ENCODE measurements around the gene ABCG8.
"Not testable (repeated sequence)": the region's sequence is repeated elsewhere in the genome, so short reads cannot be mapped to it uniquely, and the experiment has no call there.

ABCG8 gene

DNA sequence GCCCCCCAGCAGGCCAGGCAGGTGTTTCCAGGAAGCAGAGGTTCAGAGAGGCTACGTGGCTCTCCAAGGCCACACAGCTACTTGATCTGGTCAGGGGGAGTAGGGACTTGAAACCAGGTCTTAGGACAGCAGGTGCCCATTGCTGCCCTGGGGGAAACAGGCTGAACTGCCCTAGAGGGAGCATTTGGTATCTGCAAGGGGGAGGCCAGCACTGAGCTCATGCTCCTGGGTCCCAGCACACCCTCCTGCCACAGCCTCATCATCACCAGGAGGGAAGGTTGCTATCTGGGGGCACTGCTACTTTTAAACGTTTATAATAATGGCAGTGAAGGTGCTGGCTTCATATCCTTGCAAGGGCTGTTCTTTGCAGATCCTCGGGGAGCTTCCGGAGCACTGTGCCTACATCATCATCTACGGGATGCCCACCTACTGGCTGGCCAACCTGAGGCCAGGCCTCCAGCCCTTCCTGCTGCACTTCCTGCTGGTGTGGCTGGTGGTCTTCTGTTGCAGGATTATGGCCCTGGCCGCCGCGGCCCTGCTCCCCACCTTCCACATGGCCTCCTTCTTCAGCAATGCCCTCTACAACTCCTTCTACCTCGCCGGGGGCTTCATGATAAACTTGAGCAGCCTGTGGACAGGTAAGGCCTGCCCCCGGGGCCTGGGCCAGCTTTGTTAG, 36.1 kb downstream of the ABCG8 start:
- DNase-seq: no peak

DNA sequence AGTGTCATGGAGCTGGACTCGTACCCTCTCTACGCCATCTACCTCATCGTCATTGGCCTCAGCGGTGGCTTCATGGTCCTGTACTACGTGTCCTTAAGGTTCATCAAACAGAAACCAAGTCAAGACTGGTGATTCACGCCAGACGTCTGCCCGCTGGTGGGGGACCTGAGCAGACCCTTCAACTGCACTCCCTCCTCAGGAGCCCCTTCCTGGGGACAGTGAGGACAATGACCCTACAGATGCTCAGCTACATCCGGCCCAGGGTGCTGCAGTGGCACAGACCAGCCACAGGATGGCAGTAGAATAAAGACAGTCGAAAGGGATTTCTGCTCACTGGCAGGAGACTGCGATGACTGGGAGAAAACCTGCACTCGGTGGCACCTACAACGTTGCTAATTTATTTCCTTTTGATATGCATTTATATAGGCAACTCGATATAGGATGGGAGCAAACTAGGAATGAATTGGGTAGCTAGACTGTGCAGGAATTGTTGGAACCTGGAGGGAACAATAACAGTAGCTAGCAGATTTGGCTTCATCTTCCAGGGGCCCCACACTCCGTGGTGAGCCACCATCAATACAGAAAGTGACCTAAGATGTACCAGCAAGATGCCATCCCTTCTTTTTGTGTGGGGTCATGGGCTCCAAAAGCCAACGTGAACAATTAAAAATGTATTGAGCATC, 39.2 kb downstream of the ABCG8 start:
- peak; percentile 87 for DNase-seq

DNA sequence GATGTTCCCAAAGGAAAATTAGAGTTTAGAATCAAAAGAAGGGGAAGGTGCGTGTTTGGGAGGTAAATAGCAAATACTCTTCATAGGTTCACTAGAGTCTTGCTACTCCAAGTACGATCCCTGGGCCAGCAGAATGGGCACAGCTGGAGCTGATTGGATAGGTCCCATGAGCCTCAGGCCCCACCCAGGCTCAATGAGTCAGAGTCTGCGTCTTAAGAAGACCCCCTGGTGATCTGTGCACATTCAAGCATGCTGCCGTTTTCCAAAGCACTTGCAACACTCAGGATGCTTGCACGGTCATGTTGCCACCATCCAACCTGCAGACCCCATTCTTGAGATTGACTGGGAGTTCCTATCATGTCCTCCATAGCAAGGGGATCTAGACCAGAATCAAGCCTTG, 40.5 kb downstream of the ABCG8 start:
- no peak for DNase-seq

DNA sequence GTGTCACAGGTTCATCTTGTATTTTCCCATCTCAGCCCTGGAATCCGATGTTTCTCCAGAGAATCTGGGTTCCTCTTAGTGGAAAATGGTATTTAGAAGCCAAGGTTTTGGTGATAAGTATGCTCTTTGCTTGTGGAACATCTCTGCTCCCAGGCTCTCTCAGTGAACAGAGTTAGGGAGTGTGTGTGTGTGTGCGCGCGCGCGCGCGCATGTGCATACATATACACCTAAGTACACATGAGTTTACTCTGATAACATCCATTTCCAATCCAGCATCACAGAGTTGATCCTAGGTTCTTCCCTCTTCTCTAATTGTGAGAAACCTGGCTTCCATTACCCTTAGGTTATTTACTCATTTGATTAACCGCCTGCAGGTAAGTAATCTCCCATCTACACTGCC, 41.7 kb downstream of the ABCG8 start:
- no peak for DNase-seq

DNA sequence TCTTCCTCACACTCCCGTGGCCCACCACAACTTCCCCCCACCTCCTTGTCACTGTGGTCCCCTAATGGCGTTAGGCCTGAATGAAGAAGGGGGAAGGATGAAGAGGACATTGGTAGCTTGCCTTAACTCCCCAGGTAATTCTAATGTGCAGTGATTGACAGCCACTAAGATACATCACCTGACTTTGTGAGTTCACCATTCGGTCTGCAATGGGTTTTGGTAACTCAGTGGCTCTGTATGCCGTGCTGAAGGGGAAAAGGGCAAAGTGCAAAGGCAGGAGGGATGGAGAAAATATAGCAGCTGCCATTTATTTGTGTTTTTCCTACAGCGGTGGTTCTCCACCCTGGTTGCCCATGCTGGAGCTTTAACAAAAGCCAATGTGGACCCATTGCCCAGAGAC, 42.2 kb downstream of the ABCG8 start:
- DNase-seq: no peak

DNA sequence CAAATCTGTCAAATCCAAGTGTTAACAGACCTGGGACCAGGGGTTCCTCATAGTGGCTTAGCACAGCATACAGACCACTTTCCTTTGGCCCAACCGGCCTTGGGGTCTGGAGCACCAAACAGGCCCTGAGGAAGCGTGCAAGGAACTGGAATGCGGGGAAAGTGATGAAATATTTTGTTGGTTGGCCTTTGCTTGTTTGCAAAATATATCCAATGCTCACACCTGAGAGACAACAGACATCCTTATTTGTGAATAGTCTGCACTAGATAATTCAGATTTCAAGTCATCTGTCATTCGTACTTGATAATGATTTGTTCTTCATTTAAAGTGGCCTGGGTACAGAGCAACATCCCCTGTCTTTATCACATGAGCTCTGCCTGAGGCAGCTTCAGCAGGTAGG, 43.5 kb downstream of the ABCG8 start:
- no peak for DNase-seq

DNA sequence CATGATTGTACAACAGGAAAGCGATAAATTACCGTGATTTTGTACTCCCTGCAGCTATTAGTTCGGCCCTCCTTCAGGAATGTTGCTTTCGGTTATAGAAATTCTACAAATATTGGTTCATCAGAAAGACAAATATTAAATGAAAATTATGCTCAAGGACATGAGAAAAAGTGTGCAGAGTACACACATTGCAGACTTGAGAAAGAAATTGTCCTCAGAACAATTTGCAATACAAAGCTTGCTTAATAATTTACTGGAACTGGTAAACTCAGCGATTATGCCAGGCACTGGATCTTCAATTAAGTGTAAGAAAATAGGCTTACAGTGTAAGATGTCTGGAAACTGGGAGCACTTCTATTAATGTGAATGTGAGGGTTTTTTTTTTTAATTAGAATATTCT, 45.9 kb downstream of the ABCG8 start:
- no peak for DNase-seq

DNA sequence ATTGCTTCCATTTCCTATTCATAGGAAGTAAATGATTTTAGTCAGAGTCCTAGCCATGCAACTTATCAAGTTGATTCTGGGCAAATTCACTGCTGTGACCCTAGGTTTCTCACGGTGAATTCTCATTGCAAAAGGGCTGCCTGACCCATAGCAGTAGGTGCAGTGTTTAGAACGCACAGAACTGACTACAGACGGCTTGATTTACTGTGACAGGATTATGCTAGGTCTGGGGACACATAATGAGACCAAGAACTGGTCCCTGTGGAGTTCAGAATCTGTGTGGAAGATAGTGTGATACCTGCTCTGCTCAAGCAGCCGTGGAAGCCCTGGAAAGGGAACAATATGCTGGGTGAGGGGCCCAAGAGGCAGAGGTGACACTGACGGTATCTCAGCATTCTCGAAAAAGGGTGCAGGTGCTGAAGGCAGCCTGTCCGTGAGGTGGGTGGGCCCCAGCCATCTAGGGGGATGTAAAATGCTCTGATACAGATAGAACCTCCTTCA, 46.4 kb downstream of the ABCG8 start:
- DNase-seq: no peak

DNA sequence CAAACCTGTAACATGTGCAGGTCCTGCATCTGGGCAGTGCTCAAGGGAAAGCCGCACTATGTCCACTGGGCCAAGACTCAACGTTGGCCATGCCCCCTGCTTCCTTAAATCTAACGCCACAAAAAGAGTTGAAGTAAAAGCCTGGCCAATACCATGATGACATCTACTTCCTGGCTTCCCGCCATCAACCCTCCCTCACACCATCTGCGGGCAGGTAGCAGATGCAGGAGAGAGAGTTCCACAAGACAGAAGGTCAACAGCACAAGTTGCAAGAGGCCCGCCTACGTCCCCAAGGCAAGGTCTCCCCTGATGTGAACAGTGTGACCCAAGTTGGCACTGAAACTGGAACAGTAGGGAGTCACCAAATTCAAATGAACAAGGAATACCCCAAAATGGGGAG, 48.4 kb downstream of the ABCG8 start:
- no peak for DNase-seq

DNA sequence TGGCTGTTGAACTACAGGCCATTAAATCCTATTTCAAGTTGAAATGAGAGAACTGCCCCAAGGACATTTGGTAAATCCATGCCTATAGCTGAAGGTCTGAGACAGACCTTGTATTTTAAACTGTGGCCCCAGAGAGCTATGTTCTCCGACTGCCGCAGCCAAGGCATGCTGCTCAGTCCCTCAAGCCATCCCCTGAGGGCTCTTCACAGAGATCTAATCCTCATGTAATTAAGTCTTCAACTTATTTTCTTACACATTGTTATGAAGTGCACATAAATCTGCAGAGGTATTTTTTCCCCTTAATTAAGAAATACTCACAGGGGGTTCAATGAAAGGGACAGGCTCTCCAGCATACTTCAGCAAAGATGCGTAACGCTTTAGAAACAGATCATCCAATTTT, 50.6 kb downstream of the ABCG8 start:
- no peak for DNase-seq

DNA sequence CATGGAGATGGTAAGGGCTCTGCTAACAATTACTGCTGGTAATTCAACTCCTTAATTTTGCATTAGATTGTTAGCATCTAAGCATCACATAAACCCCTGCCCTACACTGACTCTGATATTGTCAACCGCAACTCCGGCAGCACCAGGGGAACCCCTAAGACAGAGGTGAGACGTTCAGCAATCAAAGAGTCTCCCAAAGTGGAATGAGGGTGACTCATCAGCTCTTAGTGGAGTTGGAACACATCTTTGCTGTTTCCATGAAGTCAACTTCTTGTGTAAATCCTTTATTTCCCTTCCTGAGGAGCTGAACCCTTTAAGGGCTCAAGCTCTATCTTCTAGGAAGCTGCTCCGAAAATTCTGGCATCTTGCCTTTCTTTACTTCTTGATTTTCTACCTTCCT, 52.1 kb downstream of the ABCG8 start:
- DNase-seq: no peak

DNA sequence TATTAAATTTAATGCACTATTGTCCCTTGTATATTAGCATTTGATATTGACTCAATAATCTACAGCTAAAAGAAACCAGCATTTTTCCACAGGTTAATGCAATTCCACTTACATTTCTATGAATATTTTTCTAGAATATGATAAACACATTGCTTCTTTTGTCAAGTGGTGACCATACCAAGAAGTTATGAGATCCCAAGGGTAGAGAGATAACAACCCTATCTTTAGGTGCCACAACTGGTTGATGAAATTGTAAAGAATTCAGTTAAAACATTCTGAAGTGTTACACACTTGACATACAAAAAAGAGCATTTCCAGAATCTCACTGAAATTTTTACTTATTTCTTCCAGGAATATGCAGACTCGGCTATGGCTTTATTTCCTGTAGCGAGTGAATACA, 56.0 kb downstream of the ABCG8 start:
- DNase-seq: no peak

DNA sequence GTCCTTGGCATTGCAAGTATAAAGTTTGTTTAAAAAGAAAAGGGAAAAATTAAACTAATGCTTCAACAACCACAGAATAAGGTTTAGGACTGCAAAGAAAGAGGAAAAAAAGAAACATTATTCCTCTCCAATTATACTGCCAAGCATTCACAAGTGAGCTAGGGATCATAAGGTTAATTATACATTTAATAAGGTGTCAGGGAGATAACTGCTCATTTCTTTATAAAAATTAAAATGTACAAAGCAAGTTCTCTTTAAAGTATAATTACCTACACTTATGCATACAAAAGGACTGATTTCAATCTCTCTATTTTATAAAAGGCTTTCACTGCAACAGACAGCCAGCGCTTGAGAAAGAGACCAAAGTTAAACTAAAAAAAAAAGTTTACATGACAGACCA, 58.1 kb downstream of the ABCG8 start:
- DNase-seq: no peak

DNA sequence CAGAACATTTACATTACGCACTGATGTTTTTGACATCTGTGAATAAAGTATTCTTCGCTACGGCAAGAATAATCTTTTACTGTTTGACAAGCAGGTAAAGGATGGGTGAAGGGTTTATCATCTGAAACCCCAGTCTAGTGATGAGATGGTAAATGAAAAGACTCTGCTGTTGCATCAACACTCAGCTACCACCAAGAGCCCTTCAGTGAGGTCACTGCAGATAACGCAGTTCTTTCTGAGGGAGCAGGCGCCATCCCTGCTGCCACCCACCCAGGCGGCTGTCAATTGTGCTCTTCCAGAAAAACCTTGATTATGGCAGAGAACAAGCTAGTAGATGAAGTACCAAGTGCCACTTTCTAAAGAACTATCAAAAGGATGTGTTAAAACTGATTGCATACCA, 58.7 kb downstream of the ABCG8 start:
- no peak for DNase-seq

DNA sequence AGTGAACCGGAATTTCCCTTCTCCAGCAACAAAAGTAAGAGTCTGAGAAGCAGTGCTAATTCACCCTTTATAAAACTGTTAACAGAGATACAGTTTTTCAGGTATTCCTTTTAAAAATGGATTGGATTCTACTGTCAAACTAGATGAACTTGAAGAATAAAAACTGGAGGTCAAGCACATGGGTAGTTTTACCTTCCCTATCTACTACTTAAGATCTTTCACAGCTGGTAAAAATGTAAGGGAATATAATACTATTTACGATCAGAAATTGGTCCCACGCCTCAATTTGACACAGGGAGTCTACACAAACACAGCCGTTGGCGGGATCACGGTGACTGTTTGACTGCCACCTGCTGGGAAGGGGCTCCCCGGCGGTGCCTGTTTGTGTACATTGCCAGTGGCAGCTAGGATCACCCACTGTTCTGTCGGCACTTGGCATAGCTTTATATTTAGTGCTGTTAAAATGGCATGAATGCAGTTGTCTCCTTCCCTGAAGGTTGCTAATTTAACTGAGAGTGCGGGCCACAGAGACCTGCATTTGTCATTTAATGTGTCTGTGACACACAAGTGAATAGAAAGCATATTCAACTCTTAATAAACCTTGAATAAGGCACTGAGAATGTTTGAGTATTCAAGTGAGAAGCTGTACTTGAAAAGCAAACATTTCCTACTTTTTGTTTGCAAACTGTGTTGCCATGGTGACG, 59.5 kb downstream of the ABCG8 start:
- peak; percentile 64 for DNase-seq

DNA sequence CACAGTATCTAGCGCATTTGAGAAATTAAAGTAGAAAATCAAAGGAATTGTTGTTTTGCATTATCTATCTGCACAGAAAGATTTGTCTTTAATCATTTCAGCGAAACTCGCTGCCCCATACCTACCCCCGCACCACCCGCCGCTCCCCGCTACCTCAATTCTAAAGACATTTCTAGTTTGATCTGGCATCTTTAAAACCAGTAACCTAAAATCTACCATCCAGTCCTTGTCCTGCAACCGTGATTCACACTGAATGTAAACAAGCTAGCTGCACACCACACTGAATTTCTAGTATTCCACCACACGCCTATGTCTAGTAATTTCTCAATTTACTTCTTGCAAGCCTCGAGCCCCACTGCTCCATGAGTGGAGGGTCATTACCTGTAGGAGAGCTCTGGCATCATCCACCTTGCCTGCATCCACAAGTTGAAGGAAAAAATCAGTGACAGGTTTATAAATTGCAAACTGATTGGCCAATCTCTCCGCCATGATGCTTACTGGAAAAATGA, 60.1 kb downstream of the ABCG8 start:
- DNase-seq: no peak

DNA sequence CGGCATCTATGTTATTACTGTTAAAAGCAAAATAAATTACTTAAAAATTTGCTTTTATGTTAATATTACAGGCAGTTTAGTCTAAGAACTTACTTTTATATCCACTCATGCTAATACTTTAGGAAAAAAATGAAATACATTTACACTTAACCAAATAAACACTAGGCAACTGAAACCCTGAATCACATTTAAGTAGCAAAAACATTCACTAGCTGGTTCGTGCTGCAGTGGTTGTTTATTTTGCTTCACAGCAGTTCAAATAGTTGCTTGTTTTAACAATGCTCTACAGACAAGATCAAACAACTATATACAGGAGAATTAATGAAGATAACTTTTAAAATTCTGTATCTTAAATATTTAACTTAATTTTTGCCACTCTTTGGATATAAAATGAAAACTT, 60.8 kb downstream of the ABCG8 start:
- DNase-seq: no peak

DNA sequence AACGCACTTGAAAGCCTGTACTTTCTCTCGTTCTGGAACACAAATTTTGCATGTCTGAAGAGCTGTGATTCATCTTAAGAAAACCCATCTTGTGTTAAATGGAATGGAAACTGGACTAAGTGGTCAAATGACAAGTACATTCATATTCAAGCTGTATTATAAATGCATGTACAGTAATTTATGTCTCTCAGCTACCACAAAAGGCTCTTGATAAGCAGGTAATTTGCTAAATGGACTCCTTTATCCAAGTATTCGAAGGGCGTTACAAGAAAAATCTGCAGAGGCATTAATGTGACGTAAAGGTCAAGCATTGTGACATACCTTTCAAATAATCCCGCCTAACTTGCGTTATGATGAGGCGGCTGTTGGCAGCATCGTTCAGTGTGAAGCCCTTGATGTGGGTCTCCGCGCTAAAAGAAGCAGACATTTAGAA, 66.6 kb downstream of the ABCG8 start:
- no peak for DNase-seq

DNA sequence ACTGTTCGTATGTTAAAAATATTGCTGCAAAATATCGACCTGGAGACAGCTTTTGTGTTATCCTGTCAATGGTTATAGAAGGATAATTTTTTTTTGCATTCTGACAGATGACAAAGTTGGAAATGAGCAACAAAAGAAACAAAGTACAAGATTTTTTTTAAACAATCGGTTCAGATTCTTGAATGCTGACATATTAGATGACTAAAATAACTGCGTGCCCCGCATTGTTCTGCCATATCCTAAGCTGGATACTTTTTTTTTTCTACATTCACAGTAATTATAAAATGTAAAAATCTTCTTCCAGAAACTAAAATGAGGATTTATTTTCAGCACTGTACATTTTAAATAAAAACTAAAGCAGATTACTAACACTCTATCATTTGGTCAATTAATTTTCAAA, 67.1 kb downstream of the ABCG8 start:
- DNase-seq: no peak

DNA sequence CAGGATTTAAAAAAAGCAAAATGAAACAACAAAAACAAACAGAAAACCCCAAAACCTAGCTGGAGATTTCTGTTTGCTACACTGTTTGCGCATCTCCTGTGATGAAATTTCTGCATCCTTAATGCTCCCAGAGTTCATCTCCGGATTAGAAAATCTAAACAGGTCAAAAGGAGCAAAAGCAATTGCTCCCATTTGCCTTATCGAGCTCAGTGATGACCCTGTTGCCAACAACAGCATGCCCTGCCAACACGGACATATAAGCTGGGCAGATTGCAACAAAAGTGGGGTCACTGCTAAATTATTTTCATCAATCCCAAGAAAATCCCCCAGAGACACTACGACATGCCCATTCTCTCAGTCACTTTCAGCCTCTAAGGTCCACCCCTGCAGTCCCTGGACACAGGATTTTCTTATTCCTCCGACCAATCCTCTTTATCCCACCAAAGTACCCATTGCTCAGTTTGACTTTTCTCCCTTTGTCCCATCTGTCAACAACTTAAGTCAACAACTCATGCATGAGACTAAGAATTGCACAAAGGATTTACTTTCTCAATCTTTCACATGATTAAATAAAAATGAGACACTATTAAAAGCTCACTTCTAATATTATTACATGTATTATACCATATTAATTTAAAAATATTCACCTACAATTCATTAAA, 67.8 kb downstream of the ABCG8 start:
- no peak for DNase-seq

DNA sequence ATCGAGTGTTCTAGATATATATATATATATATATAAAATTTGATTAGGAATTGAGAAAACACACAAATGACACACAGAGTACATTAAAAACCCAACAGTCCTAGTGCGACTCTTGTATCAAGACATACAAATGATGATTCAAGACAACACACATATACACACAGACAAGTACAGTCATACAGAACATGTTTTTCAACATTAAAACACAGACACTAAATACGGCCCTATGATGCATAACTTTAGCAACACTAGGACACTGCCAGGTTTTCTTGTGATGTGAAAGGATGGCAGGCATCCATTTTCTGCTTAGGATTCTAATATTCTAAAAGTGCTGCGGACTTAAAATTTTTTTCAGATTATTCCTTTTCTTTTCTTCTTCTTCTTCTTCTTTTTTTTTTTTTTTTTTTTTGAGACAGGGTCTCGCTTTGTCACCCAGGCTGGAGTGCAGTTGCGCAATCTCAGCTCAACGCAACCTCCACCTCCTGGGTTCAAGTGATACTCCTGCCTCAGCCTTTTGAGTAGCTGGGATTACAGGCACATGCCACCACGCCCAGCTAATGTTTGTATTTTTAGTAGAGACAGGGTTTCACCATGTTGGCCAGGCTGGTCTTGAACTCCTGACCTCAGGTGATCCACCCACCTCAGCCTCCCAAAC, 72.5 kb downstream of the ABCG8 start:
- not testable (repeated sequence) for DNase-seq

DNA sequence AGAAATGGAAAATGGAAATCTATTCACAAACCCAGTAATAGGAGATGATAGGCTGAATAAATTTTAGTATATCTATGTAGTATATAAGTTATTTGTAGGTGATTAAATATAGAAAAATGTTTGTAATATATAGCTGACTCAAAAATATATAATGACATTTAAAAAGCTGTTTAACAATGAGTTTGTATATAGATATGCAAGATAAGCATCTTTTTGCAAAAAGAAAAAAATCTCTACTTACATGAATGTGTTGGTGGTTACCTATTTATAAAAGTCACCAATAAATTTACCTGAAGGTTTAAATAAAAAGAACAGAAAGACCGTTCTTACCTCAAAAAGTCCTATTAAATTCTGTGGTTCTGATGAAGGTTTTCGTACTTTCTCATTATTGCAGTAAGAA, 85.7 kb downstream of the ABCG8 start:
- no peak for DNase-seq

DNA sequence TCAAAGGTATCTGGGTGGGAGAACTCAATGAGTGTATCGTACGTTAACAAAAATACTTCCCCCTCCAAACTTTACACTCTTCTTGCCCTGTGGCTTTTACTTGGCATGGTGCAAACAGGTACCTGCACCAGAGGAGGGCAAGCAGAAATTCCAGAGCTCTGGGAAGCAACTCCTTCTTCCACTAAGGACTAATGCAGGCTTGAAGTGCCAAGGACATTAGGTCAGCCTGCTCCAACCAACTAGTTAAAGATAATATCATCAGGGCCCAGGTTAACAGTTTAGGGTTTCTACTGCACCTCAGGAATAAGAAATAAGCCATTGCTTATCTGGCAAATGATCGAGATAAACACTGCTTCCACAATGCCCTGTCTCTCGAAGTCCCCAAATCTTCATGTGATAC, 86.7 kb downstream of the ABCG8 start:
- peak; percentile 55 for DNase-seq
